RPMI8226 (cell line): ENCODE measurements around the gene TMEM223.
"Not testable (repeated sequence)": the region's sequence is repeated elsewhere in the genome, so short reads cannot be mapped to it uniquely, and the experiment has no call there.

Source experiments
- DNase-seq: peaks from one replicate; pipeline ENCODE4 v3.0.0-alpha.2; 2015

The TMEM223 gene

DNA sequence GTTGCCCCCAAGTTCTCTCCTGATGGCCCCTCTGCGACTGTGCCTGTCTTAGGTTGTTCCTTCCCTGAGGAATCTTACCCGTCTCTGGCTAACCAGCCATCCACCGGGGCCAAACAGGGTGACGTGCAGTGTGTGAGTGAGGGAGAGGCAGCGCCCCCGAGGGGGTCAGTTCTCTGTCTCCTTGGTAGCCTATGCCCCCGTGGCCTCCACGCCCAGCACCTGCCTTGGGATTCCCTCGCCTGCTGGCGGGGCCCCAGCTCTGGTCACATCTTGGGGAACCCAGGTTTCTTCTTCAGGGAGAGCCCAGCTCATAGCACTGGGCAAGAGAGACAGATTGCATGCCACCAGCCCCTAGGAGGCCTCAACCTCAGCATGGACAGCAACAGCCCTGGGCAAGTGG, 7.7 kb upstream of the TMEM223 start:
- DNase-seq, result no peak

DNA sequence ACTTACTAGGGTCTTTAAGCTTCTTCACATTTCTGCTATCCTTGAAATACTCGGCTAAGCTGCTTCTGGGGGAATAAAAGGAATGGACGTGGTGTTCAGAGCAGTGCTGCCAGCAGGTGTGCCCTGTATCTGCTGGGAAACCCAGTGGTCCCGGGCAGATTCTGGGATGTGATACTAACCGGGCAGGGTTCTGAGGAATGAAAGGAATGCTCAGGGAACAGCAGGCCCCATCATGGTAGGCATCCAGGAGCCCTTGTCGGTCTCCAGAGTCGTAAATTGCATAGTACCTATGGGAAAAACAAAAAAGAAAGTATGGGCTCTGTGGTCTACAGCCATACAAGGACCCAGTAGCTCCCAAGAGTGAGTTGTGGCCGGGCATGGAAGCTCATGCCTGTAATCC, 4.5 kb upstream of the TMEM223 start:
- no peak for DNase-seq

DNA sequence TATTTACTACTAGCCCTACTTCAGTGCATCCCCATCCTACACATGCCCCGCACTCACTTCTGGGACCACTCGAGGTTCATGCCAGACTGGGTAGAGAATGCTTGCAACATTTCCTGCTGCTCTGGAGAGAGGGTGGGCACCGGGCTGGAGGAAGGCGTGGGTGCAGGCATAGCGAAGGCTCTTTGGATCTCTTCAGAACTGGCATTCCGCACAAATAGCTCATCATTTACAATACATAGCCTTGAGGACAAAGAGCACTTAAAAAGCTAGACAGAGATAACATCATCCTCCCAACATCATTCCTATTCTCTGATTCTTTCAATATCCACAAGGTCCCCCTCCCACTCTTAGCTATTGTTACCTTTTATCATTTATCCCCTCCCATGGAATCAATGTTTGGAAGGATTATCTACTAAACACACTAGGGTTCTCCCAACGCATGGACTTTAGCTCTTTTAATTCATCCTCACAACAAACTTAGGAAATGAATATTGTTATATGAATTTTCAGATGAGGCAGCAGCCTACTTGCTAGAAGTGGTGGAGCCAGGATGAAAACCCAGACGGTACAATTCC, 2.5 kb upstream of the TMEM223 start:
- no peak for DNase-seq

DNA sequence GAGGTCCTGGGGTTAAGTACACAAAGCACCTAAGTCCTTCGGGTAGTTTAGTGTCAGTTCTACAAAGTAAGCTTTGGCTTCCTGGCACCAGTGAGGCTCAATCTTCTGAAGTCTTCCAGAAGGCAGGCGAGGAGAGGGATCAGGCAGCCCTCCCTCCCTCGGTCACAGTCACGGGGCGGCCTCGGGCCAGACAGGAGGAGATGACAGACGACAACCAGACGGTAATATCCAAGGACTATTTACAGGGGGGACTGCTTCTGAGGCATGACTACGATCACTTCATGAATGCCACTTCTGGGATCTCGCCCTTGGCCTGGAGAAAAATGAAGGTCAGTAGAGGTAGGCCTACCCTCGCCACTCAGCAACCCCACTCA, 383 bp upstream of the TMEM223 start:
- no peak for DNase-seq

DNA sequence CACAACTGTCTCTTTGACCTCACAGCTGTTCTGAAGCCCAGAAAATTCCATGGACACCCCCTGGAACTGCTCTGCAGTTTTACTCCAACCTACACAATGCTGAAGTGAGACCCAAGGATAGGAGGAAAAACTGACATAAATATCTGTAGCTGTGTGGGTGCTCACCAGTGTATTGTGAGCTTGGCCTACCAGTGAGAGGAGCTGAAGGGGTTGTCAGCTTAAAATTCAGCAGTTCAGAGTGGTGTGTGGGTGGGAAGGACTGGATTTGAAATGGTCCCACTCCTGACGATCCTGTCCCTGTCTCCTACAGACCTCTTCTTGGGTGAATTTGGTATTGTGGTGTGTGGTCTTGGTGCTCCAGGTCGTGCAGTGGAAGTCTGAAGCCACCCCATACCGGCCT, 2.2 kb downstream of the TMEM223 start:
- no peak for DNase-seq

DNA sequence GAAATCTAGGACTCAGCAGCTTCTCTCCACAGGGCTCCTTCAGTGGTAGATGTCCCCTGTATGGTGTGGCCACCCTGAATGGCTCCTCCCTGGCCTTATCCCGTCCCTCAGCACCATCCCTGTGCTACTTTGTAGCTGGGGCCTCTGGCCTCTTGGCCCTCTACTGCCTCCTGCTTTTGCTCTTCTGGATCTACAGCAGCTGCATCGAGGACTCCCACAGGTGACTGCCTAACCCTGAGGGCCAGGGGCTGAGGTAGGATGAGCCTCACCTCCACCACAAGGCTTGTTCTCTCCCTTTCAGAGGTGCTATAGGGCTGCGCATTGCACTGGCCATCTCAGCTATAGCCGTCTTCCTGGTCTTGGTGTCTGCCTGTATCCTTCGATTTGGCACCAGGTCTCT, 2.8 kb downstream of the TMEM223 start:
- no peak for DNase-seq

DNA sequence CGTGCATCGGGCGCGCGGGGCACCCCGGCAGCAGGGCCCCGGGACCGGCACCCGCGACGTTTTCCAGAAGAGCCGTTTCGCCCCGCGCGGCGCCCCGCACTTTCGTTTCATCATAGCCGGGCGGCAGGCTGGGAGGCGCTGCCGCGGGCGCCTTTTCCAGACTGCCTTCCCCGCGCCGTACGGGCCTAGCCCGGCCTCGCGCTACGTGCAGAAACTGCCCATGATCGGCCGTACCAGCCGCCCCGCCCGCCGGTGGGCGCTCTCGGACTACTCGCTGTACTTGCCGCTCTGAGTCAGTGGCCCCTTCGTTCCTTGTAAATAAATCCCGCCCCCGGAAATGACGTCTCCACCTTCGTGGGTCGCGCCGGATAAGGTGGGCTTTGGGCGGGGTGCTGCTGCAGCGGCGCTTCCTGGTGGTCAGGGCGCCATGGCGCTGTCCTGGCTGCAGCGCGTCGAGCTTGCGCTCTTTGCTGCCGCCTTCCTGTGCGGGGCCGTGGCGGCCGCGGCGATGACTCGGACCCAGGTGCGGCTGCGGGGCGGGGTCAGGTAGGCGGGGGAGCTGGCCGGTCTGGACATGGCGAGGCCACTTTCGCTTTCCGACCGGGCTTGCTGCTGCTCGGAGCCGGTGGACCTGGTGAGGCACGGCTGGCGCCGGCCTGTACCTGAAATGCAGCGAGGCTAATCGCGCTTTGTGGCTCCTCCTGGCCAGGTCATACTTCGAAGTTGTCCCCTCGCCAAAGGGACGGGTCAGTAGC, 4.6 kb downstream of the TMEM223 start, which contains the start of gene TMEM179B:
TSS of gene TMEM179B (plus strand) at position 398 of the 755 bp plus-strand sequence. CDS start at position 428, 30 bp downstream.
- peak; percentile 100 for DNase-seq

DNA sequence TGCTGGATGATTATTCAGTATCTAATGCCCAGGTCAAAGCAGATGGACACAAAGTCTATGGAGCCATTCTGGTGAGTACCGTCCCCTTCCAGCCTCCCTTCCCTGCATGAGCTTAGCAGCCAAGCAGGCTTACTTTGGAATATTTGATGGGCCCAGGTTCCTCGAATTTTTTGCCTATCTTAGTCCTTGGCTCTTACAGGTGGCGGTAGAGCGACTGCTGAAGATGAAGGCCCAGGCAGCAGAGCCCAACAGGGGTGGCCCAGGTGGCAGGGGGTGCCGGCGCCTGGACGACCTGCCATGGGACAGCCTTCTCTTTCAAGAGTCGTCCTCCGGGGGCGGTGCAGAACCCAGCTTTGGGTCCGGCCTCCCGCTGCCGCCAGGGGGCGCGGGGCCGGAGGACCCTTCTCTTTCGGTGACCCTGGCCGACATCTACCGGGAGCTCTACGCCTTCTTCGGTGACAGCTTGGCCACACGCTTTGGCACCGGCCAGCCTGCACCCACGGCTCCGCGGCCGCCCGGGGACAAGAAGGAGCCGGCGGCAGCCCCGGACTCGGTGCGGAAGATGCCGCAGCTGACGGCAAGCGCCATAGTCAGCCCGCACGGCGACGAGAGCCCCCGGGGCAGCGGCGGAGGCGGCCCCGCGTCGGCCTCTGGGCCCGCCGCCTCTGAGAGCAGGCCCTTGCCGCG, 5.3 kb downstream of the TMEM223 start:
- DNase-seq, result peak; percentile 96

DNA sequence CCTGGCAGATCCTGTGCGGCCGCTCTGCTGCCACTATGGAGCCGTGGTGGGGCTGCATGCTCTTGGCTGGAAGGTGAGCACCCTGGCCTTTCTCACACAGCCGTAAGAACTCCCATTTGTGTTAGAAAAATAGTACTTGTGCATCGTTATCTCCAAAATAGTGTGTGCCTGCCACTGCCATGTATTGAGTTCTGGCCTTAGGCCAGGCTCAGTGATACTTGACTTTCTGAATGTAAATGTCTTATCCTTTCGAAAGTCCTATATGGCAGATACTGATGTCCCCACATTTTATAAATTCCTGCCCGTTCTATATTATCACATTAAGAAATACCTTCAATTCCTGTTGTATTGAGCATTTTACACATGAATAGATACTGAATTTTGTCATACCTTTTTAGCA, 9.1 kb downstream of the TMEM223 start:
- no peak for DNase-seq

DNA sequence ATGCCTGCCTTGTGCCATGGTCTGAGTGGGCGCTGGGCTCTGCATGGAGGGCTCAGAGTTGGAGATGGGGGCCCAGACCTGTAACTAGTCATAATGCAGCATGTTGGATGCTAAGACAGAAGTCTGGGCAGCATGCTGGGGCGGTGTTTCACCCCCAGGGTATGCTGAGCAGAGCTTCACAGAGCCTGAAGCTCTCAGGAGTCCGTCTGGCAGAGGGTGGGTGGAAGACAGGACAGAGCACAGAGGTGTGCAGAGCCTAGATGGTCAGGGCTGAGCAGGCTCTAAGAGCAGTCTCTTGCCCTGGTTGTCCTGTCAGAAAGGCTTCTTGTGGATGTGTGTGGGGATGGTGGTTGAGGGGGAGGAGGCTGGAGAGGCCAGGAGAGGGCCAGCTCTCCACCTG, 13.4 kb downstream of the TMEM223 start:
- no peak for DNase-seq

DNA sequence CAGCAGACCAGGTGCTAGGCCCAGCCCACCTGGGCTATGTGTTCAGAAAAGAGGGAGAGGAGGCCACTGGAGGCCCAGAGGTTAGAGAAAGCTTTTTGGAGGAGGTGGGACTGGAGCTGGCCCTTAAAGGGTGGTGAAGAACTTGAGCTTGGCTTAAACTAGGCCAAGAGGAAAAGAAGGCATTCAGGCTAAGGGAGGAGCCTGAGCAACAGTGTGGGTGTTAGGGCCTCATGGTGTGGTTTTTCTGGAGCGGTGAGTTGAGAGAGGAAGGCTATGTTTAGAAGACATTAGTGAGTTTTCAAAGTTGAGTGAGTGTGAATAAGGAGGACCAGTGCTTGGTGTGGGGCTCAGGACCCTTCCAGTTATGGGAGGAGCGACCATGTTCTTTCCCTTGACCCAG, 14.4 kb downstream of the TMEM223 start:
- no peak for DNase-seq

DNA sequence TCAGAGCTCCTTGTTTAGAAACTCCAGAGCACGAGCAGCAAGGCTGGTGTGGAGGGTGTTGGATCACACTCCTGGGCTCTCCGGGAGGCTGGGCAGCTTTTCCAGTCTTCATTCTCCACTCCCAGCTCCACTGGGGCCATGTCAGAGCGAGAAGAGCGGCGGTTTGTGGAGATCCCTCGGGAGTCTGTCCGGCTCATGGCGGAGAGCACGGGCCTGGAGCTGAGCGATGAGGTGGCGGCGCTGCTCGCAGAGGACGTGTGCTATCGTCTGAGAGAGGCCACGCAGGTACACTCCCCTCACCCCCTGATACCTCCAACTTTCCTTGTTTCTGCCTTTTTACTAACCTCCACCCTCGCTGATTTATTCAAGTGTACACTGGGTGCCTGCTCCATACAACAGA, 16.2 kb downstream of the TMEM223 start:
- no peak for DNase-seq

DNA sequence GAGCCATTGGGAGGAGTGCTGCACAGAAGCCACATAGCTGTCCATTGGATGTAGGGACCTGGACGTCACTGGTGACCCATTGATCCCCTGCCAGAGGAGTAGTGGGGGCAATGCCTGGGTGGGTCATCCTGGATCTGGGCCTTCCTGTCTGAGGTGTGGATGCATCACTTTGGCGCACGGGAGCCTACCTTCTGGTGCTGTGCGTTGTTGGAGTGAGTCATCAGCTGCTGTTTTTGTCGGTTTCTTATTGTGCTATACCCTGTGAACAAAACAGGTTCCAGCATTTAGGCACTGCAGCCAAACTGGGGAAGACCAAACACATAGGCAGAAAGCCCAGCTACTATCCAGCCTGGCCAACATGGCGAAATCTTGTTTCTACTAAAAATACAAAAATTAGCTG, 17.4 kb downstream of the TMEM223 start:
- no peak for DNase-seq

DNA sequence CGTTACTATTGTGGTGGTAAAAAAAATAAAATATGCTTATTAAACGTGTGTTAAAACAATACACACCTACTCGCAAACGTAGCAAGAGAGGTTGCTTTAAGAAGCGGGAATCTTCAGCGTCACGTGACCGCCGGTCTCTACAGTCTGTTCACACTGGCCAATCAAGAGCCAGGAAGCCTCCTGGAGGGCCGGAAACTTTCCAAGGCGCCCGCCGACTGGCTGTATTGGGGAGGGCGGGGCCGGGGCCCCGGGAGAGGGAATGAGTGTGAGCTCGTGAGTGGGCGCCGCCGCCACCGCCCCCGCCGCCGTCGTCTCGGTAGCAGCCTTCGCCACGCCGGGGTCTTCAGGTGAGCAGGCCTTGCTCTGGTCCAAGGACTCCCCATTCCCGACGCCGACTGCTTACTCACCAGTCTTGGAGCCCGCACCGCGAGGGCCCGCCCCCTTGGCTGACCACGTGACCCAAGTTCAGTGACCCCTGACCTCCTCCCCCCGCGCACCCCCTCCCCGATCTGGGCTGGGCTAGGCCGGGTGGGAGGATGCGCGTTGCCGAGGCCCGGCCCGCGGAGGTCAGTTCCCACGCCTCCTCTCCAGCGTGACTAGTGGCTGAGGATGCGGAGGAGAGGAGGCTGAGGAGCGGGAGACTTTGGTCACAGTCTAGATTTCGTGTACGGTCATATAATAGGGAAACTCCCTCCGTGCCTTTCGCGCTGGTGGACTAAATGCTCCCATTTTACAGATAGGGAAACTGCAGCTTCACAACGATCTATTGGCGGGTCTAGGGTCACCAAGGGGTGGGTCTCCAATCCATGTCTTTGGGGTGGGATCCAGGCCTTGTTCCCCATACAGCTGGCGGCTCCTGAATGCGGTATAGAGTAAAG, 20.4 kb downstream of the TMEM223 start, which contains the start of gene TAF6L:
TSS of gene TAF6L (plus strand) at position 253 of the 878 bp plus-strand sequence. CDS start 4,388 bp downstream, outside the sequence.
- peak; percentile 99 for DNase-seq

DNA sequence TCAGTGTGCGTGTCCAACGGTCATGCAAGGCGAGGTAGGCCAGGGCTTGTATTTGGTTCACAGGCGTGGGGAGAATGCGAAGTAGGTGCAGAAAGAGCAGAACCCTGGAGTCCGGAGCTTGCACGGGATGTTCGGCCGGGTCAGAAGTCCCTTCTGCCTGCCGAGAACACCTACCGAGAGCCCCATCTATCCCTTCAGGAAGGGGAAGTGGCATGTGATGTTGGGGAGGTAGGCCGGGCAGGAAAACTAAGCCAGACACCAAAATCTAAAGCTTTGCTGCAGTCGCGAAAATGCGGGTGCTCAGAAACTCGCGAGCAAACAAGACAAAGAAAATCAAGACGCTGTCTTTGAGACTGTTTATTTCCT, 21.0 kb downstream of the TMEM223 start:
- peak; percentile 64 for DNase-seq

DNA sequence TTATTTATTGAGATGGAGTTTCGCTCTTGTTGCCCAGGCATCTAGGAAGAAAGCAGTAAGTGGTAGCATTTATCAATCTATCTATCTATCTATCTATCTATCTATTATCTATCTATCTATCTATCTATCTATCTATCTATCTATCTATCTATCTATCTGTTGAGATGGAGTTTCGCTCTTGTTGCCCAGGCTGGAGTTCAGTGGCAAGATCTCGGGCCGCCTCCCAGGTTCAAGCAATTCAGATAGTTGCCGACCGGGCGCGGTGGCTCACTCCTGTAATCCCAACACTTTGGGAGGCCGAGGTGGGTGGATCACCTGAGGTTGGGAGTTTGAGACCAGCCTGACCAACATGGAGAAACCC, 31.0 kb downstream of the TMEM223 start:
- not testable (repeated sequence) for DNase-seq

DNA sequence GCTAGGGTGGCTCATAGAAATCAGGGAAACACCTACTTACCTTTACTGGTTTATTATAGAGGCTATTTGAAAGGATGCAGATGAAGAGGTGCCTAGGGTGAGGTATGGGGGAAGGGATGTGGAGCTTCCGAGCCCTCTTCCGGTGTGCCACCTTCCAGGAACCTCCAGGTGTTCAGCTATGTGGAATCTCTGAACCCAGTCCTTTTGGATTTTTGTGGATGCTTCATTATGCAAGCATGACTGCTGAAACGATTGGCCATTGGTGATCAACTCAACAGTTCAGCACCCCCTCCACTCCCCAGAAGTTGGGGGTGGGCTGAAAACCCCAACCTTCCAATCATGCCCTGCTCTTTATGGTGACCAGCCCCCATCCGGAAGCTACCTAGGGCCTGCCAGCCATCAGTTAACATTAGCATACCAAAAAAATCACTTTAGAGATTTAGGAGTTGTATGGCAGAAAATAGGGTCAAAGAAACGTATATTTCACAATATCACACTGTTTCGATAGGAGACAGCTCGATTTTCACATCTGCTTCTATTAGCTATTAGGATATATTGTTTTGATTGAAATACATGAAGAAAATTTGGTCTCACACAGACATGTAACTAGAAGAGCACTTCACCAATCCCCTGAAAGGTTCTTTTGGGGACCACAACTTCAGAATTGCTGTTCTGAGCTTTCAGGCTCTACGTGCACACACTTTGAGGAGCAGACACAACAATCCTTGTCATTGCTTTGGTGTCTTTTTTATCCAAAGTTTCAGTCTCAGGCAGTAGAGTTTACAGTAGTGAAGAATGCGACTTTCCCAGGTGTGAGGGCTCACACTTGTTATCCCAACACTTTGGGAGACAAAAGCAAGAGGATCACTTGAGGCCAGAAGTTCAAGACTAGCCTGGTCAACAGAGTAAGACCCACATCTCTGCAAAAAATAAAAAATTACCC, 33.7 kb downstream of the TMEM223 start:
- DNase-seq, result no peak

DNA sequence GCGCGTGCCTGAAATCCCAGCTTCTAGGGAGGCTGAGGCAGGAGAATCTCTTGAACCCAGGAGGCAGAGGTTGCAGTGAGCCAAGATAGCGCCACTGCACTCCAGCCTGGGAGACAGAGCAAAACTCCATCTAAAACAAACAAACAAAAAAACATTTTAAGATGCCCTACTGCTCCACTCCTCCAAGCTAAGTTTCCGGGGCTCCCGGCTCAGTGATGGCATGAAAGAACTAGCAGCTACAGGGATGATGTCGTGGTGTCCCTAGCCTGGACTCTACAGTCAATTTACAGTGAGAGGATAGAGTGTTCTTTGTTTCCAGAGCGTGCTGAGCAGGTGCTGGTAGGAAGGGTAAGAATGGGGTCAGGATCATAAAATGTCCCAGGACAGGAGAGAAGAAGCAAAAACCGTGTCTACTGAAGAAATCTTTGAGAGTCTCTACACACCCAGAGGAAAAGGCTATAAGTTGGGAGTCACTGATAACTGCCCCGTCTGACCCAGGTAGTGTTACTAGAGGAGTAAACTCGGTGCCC, 36.7 kb downstream of the TMEM223 start:
- DNase-seq, result no peak

DNA sequence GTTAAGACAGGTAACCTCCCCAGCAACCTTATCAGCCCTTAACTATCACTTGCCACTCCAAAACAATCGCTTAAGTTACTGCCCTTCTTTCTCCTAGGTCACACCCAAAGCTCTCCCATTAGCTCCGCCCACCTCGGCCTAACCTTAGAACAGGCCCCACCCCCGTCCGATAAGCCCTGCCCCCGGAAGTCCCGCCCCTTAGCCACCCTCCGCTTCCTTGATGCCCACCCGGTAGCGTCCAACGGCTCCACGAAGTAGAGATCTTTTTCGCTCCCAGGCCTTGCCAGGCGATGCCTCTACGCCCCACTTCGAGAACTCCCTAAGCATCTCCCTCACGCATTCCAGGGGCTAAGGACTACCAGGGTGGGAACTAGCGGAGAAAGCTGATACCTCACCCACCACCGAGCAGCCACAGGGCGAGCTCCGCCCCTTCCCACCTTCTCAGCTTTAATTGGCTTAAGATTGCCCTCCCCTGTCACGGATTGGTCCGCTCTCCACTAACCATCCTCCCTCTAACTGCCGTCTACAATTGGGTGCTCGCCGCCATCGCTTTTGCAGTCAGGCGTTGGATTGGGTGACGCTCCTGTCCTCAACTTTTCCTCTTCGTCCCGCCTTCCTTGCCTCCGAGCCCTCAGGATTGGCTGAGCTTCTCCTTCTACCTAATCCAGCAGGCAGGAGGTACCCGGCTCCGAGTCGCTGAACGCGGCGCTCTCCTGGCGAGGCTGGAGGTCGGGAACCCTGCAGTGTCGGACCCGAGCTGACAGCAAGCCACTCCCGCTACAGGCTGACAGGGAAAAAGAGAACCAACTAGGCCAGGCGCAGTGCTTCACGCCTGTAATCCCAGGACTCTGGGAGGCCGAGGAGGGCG, 37.8 kb downstream of the TMEM223 start, which contains the start of gene ZBTB3:
TSS of gene ZBTB3 (minus strand) at position 425 of the 868 bp plus-strand sequence. CDS start 496 bp downstream, outside the sequence.
- peak; percentile 100 for DNase-seq

DNA sequence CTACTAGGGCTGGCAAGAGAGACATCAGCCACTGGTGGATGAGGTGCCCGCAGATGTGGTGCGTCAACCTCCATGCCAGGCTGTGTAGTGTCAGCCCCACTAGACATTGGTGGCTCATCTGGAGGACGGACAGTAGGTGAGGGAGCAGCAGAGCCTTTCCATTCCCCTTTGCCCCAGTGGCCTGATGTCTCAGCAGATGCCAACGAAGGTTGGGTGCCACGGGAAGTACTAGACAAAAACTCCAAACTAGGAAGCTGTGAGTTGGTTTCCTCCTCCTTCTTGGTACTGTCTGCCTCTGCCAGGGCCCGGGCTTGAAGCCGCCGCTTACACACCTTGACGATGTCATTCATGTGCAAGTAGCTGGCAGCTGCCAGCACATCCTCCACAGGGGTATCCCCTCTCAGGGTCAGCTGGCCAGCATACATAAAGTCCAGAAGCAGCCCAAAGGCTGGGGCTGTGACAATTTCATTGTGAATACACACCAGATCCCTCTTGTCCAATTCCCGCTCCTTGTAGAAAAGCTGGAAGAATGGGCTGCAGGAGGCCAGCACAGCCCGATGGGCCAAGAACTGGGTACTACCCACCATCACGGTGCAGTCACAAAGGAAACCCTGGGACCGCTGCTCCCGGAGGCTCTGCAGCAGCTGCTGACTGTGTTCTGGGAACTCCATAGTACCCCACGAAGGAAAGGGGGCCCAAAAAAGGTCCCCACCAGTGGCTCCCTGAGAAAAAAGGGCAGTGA, 38.6 kb downstream of the TMEM223 start:
- no peak for DNase-seq
